Right lobe of liver (tissue), 4 donors: ENCODE measurements around the gene HMGB1.

Source experiments
- CTCF ChIP-seq, 4 donors: fragments of 200-600 bp in 3 of 4; fragments of 450-650 bp in 1 of 4; IDR thresholded peaks; one replicate each; pipeline versions ENCODE4 v1.5.1 to v1.8.0; 2016 to 2022; ENCODE audit warnings: antibody characterized with exemption in 4 of 4, mild to moderate bottlenecking in 2 of 4
- POLR2A ChIP-seq: fragments of 450-650 bp; IDR thresholded peaks from one replicate; pipeline ENCODE4 v1.6.1; 2017; ENCODE audit warnings: antibody characterized with exemption, mild to moderate bottlenecking
- donor health status: DM: no; HTN: no; CAD: no.
- donor health status: DM: no; HTN: no; CAD: no.
- donor health status: DM: no; HTN: yes; CAD: no.

DNA sequence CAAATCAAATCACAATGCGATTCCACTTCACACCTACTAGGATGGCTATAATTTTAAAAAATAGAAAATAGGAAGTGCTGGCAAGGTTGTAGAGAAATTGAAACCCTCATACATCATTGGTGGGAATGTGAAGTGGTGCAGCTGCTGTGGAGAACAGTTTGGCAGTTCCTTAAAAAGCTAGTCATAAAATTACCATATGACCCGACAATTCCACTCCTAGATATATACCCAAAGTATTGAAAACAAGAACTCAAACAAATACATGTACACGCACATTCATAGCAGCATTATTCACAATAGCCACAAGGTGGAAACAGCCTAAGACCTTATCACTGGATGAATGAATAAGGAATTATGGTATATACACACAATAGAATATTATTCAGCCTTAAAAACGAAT, 12.0 kb downstream of the HMGB1 start:
- TF ChIP-seq CTCF (IDR thresholded peaks at IDR 0.05), result no peak
- TF ChIP-seq POLR2A, result no peak
